Inflammatory macrophage (primary cell): ENCODE measurements around the gene DOCK10.
"Not testable (repeated sequence)": the region's sequence is repeated elsewhere in the genome, so short reads cannot be mapped to it uniquely, and the experiment has no call there.

Experiments
- DNase-seq, 2 donors: peaks; one replicate each; pipeline ENCODE4 v3.0.0-alpha.2; 2020 to 2022

DOCK10 gene

DNA sequence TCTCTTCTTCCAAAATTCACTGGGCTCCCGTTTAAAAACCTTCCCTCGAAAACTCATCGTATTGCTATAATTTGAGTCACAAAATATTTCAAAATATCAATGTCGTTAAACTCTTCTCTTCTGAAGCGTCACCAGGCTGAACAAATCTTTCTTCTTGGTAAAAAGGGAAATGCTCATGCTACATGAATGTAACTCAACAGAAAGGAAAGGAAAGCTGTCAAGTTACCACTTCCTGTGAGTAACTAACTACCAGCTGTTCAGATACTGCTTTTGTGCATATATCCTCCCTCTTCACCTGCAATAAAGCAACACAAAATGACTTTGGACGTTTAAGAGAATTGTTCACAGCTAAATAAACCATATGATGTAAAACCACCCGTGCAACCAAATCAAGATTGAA is 95.4 kb downstream of the DOCK10 start:
- peak; percentile 77 to 93 for DNase-seq

- peak; percentile 79 to 87 for DNase-seq
Measured at GRCh38 chr2:224944707-224945547, 97.3 kb downstream of the DOCK10 start.

- not testable (repeated sequence) for DNase-seq
Measured at GRCh38 chr2:224943601-224944041, 98.6 kb downstream of the DOCK10 start.

- no peak for DNase-seq
Measured at GRCh38 chr2:224941960-224942359, 100.3 kb downstream of the DOCK10 start.

- no peak for DNase-seq
Measured at GRCh38 chr2:224940618-224941017, 101.7 kb downstream of the DOCK10 start.

DNA sequence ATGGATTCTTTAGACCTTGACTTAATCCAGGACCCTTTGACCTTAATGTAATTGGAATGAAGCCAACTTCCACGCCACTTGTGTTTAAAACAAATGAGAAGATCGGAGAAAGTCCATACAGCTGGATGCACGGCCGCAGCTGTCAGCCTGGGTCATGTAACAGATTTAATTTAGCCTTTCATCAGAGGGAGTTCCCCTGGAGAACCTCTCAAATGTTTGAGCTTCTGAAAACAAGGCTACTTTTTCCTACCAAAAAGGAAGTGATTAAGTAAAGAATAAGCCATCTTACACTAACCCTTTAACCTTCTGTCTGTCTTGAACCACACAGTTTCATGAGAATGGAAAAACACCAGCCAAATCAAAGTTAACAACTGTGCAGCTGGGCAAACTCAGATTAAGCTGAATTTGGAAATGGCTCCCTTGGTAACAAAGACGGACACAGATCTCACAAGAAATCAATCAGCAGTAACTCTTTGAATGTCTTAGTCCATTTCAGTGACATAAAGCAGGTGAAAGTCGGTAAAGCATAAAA is 103.6 kb downstream of the DOCK10 start:
- peak in 1 of 2 donors; percentile 55 for DNase-seq

DNA sequence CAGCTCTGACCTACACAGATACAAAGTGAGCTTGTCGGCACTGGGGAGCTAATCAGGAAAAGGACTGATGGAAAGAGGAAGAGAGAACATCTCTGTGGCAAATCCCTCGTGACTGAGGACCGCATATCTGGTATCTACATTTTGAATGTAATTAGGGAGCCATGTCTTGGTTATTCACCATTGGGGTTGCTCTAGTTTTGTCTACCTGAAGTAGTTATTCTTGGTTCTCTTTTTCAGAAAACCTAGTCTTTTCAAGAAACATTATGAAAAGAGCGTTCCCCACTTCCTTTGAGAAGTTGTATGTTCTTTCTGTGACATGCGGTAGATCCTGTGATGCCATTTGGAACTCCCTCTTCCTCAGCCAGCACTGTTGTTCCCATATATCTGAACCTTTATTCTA is 104.4 kb downstream of the DOCK10 start:
- peak; percentile 52 to 53 for DNase-seq

DNA sequence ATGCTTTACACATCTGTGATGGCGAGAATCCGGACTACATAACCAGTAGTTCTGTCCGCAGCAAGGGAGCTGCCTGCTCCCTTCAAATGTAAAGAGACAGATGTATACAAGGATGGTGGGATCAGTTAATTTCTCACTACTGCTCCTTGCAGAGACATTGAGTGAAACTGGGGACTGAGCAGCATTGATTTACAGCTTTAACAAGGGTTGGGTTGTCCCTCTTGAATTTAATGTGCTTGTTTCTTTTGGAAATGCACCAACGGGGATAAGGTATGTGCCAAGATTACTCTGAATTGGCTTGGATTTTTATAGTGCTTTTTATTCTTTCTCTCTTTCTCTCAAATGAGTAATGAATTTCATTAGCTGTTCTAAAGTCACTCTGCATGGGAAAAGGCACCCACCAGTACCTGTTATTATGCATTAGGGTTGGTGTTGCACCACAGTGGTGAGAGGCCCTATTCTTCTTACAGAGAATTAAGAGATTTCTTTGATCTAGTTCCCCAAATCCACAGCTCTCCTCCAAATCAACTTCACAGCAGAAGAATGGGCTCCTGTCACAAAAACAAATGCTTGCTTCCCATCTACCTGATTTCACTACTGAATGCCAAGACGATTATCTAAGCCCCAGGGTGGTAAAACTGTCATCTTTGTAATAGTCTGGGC is 107.6 kb downstream of the DOCK10 start:
- DNase-seq: no peak

DNA sequence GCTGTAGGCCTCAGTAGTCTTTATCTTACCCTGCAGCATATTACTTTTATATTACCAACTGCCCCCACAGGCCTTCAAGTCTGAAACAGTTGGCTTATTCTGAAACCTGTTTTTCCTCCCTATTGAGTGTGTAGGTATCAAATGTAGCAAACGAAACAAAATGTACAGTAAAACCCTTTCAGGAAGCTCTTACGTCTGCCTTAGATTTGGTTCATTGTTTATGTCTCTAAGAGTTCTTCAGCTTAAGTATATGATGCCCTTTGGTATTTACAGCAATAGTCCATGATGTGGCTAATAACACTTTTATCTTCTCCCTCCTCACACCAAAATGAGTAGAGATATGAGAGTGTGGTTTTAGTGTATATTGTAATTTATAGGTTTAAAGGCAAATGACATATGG is 108.8 kb downstream of the DOCK10 start:
- no peak for DNase-seq

GRCh38 chr2:224932522-224932921 is 109.7 kb downstream of the DOCK10 start:
- peak; percentile 21 to 31 for DNase-seq

- DNase-seq: no peak
Measured at GRCh38 chr2:224931956-224932355, 110.3 kb downstream of the DOCK10 start.

DNA sequence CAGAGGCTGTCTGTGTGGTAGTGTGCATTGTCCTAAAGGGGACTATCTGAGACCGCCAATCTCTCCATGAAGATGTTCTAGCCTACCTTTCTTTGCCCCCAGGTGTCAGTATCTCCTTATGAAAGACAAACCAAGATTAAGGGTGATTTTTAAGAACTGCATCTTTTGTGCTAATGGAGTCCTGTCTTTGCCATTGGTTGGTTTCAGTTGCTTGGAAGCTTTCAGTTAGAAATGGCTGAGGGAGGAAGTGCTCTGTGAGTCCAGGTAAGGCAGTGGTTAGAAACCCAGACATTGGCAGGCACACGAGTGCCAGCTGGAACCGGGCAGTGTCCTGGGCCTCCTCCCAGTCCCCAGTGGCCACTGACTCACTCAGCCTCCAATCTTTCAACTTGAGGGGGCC is 111.3 kb downstream of the DOCK10 start:
- no peak for DNase-seq

DNA sequence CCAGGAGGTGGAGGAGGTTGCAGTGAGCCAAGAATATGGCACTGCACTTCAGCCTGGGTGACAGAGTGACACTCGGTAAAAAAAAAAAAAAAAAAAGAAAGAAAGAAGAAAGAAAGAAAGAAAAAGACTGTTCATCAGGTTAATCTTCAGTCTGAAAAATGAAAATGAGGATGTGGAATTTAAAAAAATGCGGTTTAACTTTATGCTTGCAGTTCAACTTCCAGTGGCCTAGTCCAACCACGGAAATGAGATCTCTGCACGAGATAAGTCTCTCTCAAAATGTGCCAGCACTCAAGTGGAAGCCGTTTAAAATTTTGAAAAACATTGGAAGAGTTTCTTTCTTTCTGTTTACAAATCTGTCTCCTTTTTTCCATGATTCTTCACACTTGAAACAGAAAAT is 112.1 kb downstream of the DOCK10 start:
- peak; percentile 41 to 72 for DNase-seq

DNA sequence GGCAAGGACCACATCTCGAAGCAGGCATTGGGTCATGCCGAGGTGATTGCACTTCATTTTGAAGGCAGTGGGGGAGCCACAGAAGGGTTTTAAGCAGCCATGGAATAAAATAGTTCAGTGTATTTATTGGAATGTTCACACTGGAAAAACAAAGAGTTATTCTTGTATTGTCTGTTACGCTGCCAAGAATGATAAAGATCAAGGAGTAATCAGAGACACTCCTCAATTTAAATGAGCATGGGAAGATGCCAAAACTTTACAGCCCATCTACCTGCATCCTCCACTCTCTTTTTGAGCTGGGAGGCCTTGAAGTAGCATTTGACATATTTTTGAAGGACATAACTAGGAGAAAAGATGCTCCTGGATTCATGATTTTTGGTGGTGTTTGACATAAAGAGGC is 112.8 kb downstream of the DOCK10 start:
- DNase-seq: no peak

DNA sequence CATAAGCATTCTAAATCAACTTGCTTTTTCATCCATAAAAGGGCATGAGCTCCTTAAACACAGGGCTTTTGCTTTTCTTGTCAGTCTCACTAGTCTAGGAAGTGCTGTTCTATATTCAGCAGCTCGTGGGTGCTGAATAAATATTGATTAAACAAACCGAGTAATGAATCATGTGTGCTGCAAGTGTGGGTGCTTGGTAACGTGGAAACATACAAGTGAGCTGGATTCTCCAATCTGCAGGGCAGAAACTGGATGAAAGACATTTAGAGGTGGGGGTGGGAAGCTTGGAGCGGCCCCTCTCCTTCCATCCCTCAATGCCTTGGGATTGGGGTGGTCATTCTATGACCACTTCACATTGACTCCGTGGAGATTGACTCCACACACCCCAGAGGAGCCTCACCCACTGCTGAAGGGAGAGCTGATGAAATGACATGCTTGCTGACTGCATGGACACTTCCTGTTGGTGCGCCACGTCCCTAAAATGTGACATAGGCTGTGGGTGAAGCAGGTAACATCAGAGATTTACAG is 114.6 kb downstream of the DOCK10 start:
- DNase-seq: peak; percentile 67 to 79

DNA sequence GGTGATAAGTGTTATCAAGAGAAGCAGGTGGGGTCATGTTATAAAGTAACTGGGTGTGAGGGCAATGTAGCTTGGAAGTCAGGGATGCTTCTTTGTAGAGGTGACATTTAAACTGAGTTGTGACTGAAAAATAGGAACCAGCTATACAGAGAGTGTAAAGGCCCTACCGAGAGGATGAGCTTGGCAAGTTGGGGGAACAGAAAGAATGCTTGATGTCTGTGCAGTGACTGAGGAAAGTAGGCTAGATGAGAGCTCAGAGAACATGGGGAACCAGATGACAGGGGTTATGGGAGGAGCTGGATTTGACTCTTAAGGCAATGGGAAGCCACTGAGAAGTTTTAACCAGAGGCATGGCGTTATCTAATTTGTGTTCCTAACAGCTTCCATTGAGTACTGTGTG is 115.3 kb downstream of the DOCK10 start:
- peak in 1 of 2 donors; percentile 26 for DNase-seq

DNA sequence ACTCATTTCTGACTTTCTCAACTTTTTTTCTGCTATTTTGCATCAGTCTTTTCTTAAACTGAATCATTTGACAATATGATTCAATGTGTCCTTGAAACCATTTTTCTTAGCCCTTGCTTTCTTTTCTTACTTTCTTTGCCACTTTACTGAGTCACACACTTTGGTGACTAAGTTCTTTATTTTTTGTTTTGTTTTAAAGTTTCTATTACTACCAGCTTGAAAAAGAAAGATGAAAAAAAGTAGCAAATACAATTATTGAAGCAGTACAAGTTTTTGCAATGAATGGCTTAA is 116.5 kb downstream of the DOCK10 start:
- DNase-seq: no peak

- DNase-seq: no peak
Measured at GRCh38 chr2:224925061-224925809, 117.0 kb downstream of the DOCK10 start.

GRCh38 chr2:224924631-224925030 is 117.6 kb downstream of the DOCK10 start:
- peak; percentile 18 to 46 for DNase-seq

- peak; percentile 91 to 97 for DNase-seq
Measured at GRCh38 chr2:224922142-224922727, 120.0 kb downstream of the DOCK10 start.

GRCh38 chr2:224919472-224920110 is 122.7 kb downstream of the DOCK10 start:
- DNase-seq: no peak
